Muscle of arm (tissue), 12 donors: Measurements from ENCODE around the gene HERC2. TPM values are rescaled to one million over a fixed set of nuclear protein-coding genes. Genes with fewer than 3 reads are reported as not detected.

Experiments used
- DNase-seq: peaks from one replicate; pipeline ENCODE4 v3.0.0-alpha.2; 2013
- polyA plus RNA-seq, 12 donors: library from polyadenylated mRNA; unstranded; fragments of 120-200 nt; gene quantifications; one replicate each; pipeline ENCODE4 v1.2.1, GENCODE V29; 2013; ENCODE audit not compliant: insufficient read length in 12 of 12

The HERC2 gene
- polyA plus RNA-seq, 12 donors: 30.9 to 66.8 (median 36.6) TPM; not detected in 1

- no peak for DNase-seq
These were observed 224.2 kb downstream of the HERC2 start for GRCh38 chr15:28097656-28098359.

- no peak for DNase-seq
These were observed 225.1 kb downstream of the HERC2 start for GRCh38 chr15:28096670-28097431.

- no peak for DNase-seq
These were observed 225.6 kb downstream of the HERC2 start for GRCh38 chr15:28096411-28096669.

- DNase-seq: no peak
These were observed 227.1 kb downstream of the HERC2 start for GRCh38 chr15:28094732-28095521.

GRCh38 chr15:28093752-28094535 is 228.0 kb downstream of the HERC2 start:
- DNase-seq: no peak

GRCh38 chr15:28091313-28091712 is 230.7 kb downstream of the HERC2 start:
- no peak for DNase-seq

- no peak for DNase-seq
These were observed 235.7 kb downstream of the HERC2 start for GRCh38 chr15:28086175-28086703.

- no peak for DNase-seq
These were observed 236.3 kb downstream of the HERC2 start for GRCh38 chr15:28085489-28086174.

- no peak for DNase-seq
These were observed 237.4 kb downstream of the HERC2 start for GRCh38 chr15:28084547-28084946.

GRCh38 chr15:28082891-28083684 is 238.9 kb downstream of the HERC2 start:
- DNase-seq: no peak

- DNase-seq: no peak
These were observed 240.4 kb downstream of the HERC2 start for GRCh38 chr15:28081594-28081993.

- DNase-seq: no peak
These were observed 241.6 kb downstream of the HERC2 start for GRCh38 chr15:28080386-28080785.

GRCh38 chr15:28079313-28079969 is 242.5 kb downstream of the HERC2 start:
- DNase-seq: no peak

GRCh38 chr15:28078191-28078719 is 243.7 kb downstream of the HERC2 start:
- no peak for DNase-seq

- no peak for DNase-seq
These were observed 246.4 kb downstream of the HERC2 start for GRCh38 chr15:28075573-28075972.

- no peak for DNase-seq
These were observed 253.0 kb downstream of the HERC2 start for GRCh38 chr15:28068930-28069329.

- DNase-seq: no peak
These were observed 255.7 kb downstream of the HERC2 start for GRCh38 chr15:28066231-28066630.
